DMS53 treated with DMSO at 0.1 percent for 48 hours (cell line): ENCODE results near the gene ETNK2.

Experiments used
- DNase-seq: peaks from one replicate; lab custom pipeline; 2025; ENCODE audit not compliant: unreplicated experiment; lab: John Stamatoyannopoulos, UW

The ETNK2 gene, protein sequence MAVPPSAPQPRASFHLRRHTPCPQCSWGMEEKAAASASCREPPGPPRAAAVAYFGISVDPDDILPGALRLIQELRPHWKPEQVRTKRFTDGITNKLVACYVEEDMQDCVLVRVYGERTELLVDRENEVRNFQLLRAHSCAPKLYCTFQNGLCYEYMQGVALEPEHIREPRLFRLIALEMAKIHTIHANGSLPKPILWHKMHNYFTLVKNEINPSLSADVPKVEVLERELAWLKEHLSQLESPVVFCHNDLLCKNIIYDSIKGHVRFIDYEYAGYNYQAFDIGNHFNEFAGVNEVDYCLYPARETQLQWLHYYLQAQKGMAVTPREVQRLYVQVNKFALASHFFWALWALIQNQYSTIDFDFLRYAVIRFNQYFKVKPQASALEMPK

DNA sequence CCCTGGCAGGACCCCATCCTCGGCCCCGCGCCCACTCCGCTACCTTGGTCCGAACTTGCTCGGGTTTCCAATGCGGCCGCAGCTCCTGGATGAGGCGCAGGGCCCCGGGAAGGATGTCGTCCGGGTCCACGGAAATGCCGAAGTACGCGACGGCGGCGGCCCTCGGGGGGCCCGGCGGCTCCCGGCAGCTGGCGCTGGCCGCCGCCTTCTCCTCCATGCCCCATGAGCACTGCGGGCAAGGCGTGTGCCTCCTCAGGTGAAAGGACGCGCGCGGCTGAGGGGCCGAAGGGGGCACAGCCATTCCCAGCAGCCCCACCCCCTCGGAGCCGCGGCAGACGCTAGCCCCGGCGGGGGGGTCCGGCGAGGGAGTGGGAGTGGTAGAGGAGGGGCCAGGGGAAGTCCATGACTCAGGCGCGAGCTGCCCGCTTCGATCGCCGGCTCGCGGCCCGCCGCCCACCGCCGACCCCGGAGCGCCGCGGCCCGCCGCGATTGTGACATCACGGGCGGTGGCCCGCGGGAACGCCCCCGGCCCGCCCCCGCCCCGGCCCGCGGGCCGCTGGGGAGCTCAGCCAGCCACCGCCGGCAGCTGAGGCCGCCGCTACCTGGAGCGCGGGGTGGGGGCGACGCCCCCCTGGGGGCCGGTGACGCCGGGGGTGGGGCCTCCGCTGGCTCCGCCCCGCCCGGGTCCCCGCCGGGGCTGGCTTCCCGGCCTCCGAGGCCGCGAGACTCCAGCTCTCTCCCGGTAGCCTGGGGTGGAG lies at the start of gene ETNK2:
Gene ETNK2, minus strand, starts transcription at position 493 of the 758 bp plus-strand sequence. Its CDS starts 192 bp downstream, at position 301.
- peak; percentile 48 for DNase-seq

- no peak for DNase-seq
These were observed 49.6 kb upstream of the ETNK2 start for GRCh38 chr1:204201348-204202040.

- no peak for DNase-seq
These were observed 47.7 kb upstream of the ETNK2 start for GRCh38 chr1:204199579-204199978.

GRCh38 chr1:204198348-204199340 lies 46.8 kb upstream of the ETNK2 start:
- no peak for DNase-seq

DNA sequence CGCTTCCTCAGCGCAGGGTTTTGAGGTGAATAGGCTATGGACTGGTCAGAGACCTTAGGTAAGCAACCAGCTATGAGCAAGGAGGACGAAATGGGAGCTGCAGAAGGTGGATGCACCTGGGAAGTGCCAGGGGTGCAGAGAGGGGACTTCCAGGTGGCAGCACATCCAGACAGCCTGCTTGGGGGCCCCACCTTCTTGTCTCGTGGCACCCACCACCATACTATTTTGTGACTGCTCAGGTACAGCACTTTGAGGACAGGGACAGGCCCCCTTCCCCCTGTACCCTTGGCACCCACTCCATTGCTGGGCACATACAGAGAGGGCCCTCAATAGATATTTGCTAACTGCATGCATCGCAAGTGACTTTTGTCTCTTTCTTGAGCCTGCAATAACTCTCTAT lies 45.2 kb upstream of the ETNK2 start:
- no peak for DNase-seq

DNA sequence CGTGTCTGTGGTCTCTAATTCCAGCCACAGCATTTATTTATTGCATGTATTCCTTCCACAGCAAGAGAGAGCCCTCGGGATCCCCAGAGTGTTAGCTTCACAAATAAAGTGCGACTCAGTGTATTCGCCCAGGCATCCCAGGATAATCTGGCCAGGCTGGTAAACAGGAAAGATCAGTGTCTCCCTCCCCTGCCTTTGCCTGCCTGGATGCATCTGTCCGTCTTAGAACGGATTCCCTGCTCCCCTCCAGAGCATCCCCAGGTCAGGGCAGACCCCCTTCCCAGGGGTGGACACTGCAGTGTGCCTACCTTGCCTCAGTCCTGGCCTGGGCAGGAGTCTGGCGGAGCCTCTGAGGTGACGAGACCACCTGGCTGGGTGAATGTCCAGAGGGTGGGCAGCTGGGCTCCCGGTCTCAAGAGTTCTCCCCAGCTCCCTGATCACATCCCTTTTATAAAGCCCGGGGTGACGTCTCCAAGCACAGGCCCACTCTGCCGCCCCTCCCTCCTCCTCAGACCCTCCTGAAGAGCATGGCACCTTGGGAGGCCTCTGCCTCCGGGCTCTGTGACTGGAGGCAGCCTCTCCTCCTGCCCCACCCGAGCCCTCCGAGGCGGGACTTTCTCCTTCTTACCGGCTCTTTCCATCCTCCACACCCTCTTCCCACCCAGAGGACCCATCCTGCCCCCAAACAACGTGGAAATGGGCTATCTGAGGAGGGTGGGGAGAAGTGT lies 44.4 kb upstream of the ETNK2 start, which contains the start of gene KISS1:
Gene KISS1, minus strand, starts transcription at position 424 of the 728 bp plus-strand sequence. CDS start 3,615 bp downstream, outside the sequence.
- no peak for DNase-seq

- no peak for DNase-seq
These were observed 42.9 kb upstream of the ETNK2 start for GRCh38 chr1:204194771-204195170.

DNA sequence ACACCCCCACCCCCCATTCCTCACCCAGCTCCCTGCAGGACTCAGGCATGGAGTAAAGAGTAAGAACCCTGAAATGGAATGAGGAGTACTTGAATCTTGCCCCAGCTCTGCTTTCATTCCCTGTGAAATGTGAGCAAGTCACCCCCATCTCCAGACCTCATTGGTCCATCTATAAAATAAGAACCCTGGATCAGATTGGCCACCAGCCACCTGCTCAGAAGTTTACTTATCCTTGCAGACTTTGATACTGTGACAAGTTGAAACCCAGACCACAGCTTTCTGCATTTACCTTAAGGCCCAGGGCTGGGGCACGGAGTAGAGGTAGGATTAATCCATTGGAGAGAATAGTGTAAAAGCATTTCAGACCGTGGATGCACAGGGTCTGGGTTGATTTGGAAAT lies 42.2 kb upstream of the ETNK2 start:
- DNase-seq: no peak

DNA sequence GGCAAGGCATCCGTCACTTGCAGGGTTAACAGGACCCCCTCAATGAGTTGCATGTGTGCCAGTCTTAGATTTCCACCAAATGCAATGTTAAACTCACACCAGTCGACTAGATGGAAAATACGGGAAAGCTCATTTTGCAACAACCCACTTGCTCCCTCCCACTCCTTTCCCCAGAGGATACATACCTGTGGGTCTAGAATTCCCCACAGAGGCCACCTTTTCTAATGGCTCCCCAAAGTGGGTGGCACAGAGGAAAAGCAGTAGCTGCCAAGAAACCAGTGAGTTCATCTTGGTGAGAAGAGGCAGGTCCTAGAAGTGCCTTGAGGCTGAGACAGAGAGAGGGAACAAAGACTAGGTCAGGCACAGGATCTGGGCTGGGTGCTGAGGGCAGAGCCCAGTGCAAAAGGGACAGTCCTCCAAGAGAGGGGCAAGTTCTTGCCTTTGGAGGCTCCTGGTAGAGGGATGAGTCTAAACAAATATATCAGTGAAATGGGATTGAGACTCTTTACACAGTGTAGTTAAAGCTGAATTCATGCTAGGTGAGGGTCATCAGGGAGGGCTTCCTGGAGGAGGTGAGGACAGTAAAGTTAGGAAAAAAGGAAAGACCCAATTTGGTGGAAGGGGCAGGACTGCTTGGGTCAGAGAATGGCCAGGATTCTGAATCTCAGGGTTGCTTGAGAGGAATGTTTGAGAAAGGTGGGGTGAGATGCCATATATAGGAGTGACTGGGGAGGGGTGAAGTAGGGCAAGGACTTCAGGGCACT lies 40.9 kb upstream of the ETNK2 start:
- no peak for DNase-seq

- DNase-seq: no peak
These were observed 40.2 kb upstream of the ETNK2 start for GRCh38 chr1:204192046-204192445.

GRCh38 chr1:204191456-204191855 lies 39.6 kb upstream of the ETNK2 start:
- no peak for DNase-seq

GRCh38 chr1:204190212-204191211 lies 38.7 kb upstream of the ETNK2 start:
- DNase-seq: peak; percentile 41

GRCh38 chr1:204188959-204189639 lies 37.3 kb upstream of the ETNK2 start:
- DNase-seq: no peak

- DNase-seq: no peak
These were observed 34.8 kb upstream of the ETNK2 start for GRCh38 chr1:204186597-204186996.

DNA sequence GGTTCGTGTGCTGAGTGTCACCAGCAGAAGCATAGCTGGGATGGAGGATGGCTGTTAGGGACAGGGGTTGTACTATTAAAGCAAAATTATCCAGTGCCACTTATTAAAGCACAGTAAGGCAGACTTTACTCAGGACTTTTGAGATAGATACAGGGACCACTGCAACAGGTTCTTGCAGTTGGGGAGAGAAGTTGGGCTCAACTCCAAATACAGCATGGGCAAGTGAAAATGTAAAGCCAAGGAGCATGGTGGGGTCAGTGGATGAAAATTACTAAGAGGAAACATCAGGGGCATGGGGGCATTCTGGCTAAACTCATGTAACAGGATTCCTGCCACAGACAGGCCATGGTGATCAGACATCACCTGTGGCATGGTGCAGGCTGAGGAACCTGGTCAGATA lies 29.3 kb upstream of the ETNK2 start:
- no peak for DNase-seq

DNA sequence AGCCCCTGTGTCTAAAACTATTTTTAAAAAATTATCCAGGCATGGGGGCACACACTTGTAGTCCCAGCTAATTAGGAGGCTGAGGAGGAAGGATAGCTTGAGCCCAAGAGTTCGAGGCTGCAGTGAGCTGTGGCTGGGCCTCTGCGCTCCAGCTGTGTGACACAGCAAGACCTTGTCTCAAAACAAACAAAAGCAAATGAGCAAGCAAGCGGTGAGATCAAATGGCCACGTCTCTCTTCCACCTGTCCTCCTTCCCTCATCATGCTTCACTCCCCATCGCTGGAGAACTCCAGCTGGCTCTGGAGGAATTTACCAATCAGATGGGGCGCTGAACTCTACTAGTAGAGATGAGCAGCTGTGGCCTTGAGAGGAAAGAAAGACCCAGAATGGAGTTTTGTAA lies 28.3 kb upstream of the ETNK2 start:
- peak; percentile 88 for DNase-seq
